Activated CD4-positive, alpha-beta T cell treated with anti-CD3 and anti-CD28 coated beads, Interleukin-10, Interleukin-2, amounts not matched to agents 100 ng/mL and 50 ng/mL, durations not matched to agents 16 hours and 8 hours (primary cell): ENCODE measurements around the gene PIK3R1.

Source experiments
- DNase-seq: peaks from one replicate; pipeline ENCODE4 v3.0.0-alpha.2; 2020

PIK3R1 gene

DNA sequence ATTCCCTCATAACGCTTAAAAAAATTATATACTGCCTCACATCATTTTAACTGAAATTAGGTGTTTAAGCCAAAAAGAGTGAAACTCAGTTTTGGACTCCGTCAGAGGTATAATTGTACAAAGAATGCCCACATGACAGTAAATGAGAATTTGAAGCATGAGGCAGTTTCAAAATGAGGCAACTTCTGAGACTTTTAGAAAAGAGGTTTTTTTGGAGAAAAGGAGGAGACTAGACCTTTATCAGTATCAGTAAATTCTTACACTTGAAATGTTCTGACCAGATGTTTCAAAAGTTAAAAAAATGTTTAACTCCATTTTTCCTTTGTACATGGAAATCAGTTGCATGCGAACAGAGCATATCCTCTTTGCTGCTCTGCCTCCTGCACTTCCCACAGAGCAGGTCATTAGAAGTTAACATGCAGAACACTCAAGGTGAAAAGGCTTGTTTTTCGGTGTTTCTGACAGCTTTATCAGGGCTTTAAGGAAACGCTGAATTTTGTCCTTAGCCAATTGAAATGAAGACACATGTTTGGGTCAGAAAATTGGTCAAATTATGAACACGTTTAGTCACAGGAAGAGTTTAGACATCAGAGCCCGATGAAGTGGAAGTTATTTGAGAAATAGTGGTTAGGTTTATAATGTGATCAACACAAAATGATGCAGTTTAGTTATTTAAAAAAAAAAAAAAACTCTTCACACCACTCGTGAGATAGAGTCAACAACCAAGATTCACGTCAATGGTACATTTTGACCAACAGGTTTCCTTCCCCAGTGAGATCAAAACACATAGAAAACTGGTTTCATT is 59.5 kb downstream of the PIK3R1 start:
- peak; percentile 83 for DNase-seq

DNA sequence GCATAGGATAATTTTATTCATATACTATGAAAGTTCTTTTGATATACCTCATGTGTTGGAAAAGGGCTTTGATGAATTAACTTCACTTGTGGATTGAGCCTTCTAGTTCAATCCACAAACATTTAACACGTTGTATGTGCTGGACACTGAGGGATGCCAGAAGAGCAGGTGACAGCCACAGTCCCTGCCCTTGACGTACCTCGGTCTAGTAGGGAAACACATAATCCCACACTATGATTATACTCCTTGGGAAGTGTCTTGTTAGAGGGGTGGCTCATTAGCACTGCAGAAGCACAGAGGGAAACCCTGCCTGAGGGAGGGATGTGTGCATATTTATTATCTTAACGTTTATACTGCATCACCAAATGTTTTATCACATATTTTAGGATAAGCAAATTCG is 61.2 kb downstream of the PIK3R1 start:
- no peak for DNase-seq

GRCh38 chr5:68277431-68277830 is 61.9 kb downstream of the PIK3R1 start:
- no peak for DNase-seq

DNA sequence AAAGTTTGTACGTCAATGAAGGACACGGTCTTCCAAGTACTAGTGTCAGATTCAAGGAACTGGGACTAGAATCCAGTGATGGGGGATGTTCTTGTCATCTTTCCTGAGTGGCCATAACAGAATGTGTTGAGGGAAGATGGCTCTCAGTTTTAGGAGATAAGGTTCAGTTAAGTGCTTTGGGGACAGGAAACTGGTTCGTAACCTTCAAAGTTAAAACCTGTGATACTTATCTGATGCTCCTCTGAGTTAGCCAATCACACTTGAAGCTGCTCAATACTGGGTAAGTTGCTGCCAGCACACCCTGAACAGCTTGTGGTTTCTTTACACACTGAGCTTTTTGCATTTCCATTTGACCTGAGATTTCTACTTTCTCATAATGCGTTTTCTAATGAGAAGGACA is 64.4 kb downstream of the PIK3R1 start:
- peak; percentile 89 for DNase-seq

DNA sequence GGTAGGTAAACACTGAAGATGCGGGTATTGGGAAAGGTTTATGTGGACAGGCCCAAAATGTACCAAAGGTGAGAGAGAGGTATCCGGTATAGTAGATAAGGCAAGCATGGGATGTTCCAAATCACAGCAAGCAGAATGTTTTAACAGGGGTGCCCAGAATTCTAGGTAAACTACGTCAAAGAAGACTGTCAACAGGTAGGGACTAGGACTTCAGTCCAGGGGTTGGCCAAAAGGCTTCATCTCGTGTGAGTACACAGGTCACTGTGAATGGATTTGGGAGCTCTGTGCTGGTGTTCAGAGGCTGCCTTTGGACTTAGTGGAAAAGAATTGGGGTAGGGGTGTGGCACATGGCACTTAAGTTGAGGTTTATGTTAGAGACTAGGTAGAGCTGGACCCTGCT is 66.4 kb downstream of the PIK3R1 start:
- no peak for DNase-seq

GRCh38 chr5:68283766-68284165 is 68.2 kb downstream of the PIK3R1 start:
- no peak for DNase-seq

DNA sequence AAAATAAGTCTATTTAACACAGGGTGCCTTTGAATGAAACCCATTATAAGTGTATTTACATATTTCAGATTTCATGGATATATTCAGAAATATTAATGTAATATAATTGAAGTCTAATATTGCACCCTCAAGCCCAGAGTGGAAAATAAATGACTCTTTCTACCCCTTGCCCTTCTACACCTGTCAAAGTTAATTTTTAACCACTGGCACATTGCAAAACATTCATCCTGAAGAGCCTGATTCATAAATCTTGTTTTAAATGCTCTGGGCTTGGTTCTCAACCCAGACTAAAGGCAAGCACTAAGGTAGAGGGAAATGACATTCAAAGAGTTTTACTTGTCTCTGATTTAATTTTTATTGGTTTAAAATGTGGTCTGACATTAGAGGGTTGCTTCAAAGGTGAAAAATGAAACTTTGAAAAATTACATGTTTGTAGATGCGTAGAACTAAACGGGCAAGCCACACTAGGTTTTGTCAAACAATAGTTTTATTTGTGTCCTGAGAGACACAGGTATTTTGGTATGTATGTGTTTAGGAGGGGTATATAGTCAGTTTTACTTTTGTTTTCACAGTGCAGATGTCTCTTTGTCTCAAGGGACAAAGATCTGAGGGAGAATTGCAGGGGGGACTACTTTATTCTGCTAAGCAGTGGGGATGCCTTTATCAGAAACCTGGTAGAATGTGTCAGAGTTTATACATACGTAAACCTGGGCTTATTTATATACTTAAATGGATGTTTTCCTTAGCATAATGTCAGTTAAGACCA is 69.7 kb downstream of the PIK3R1 start:
- DNase-seq, result no peak

DNA sequence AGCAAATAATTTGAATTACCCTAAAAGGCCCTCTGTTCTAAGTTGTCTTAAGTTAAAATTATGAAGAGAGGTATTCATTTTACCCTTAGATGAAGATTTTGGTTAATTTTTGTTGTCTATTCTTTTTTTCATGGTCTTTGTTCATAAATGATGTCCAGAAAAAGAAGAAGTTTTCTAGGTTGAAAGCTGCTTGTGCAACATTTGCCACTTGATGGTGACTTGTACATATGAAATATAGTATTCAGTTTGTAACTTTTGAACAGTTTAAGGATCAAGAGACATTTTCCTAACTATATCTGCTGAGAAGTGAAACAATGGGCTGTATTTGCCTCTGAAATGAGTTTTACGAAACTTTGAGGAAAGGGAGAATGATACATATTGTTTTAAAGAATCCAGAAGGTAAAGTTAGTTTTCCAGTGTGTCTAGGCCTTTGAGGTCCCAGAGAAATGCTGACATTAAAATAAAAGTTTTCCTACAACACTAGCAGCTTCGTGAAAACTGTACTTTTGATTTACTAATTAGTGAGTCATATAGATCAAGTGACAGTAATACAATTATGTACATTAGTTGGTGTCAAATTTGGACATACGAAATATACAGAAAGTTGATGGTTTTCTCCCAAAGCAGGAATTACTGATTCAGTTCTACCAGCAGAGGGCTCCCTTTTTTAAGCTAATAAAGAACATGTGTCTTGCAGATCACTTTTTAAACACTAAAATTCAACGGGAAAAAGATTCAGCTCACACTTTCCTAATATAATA is 70.5 kb downstream of the PIK3R1 start:
- peak; percentile 73 for DNase-seq

DNA sequence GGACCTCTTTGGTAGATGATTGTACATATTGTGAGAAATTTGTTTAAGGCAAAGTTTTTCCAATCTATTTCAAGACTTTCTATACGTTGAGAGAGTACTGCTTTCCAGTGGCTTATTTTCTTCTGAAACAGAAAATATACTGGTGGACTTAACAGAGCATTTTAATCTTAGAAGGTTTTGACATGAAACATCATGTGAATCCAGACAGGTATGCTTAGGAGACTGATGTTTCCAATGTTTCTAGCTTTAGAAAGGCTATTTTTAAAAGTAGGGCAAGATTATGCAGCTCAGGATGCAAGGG is 71.0 kb downstream of the PIK3R1 start:
- DNase-seq, result no peak

DNA sequence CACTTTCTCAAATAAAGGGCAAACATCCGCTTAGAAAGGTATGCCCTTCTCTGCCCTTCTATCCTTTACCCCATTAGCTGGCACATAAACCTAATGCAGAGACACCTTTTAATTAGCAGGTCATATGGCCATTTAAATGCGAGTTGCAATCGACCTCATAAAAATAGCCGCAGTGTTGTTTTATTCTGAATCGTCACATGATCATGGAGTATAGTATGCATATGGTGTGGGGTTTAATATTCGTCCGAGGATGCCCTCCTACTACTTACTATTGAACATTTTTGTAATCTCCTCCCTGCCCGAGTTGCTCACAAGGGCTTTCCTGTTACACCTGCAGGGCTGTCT is 72.0 kb downstream of the PIK3R1 start:
- DNase-seq, result no peak

DNA sequence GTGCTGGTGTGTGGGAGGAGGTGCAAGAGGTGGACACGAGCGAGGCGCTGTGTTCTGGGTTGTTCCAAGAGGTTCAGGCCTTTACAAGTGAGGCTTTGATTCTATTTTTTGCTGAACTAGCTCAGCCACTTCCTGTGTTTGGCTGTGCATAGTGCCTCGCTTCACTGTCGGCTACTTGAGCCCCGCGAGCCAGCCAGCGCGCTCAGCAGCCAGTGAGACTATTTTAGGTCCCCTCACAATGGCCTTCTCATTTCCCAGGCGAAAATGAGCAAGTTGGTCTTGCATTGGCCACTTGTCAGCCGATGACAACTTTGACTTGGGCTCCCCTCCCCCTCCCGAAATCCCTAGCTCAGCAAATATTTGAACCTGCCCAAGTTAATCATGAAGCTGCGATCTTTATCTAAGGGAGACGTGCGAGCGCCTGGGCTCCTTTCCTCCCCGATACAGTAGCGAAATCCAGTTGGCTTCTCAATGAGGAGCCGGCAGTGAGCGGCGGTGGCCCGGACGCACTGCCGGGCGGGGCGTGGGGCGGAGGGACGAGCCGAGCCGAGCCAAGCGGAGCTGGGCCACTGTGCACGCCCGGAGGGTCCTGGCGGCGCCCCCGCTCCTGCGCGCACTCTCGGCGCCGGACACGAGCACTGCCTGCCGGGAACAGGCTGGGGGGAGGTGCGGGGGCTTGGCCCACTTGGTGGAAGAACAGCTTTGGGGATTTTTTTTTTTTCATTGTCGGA is 72.6 kb downstream of the PIK3R1 start:
- DNase-seq, result peak; percentile 72

DNA sequence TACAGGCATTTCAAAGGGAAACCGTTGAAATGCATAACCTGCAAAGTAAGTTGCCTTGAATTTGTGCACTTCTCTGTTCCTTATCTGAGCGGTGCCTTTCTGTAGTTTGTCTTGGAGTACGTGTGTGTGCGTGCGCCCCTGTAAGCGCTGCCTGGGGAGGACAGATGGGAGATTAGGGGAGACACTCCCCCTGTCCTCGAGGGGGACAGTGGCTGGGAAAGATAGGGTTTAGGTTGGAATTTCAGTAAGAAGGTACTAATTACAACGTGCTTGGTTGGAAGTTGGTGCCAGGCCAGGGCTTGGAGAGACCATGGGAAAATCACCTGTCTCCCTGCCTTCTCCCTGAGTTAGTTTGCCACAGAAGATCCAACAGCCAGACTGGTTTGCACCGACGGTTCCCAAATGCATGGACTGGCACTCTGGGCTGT is 73.2 kb downstream of the PIK3R1 start:
- no peak for DNase-seq

GRCh38 chr5:68289498-68289897 is 73.9 kb downstream of the PIK3R1 start:
- DNase-seq, result no peak

DNA sequence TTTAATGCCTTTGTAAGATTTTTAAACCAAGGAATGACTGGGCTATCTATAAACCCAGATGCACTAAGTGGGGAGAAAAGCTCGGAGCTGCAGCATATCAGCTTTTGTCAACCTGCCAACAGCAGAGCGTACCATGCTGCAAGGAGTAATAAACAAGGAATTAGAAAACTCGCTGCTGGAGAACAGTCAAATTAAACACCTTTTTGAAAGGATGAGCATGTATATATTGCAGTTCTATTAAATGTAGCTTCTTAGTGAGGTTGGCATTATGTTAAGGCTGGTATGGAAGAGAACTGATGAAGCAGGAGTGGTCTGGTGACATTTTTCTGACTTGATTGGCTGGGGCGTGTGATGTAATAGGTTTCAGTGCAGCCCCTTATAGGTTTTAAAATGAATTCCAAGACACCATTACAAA is 74.7 kb downstream of the PIK3R1 start:
- DNase-seq, result no peak

DNA sequence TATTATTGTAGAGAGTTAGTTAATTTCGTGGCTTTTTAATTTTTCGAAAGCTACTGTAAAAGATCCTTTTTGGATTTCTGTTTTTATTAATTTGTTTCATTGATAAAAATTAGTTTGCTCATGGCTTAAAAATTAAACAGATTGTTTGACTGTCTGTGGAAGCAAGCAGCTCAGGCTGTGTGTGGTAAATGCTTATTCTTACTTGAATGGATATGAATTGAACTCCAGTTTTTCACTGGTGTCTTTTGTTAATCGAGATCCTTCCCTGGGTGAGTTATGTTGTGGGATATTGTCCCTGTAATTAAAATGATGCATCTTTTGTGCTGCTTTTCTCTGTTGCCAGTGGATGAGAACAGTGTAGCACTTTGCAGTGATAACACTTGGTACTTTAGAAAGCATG is 75.3 kb downstream of the PIK3R1 start:
- no peak for DNase-seq

DNA sequence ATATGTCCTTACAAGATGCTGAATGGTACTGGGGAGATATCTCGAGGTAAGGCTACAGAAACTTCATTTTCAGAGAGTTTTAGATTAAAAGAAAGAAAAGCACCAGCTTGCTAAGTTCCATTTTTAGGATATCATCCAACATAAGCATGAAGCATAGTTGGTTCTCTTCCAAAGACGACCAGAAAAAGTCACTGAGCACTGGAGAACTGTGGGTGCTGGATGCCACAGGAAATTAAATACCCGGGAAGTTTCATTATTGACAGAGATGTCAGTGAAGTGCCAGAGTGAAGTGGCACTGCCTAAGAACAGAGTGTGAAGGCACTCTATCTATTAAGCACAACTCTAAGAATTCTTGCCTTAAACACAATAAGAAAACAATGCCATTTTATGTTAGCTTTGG is 76.8 kb downstream of the PIK3R1 start:
- no peak for DNase-seq

GRCh38 chr5:68295772-68296171 is 80.2 kb downstream of the PIK3R1 start:
- DNase-seq, result no peak

- DNase-seq, result no peak
These were observed 81.3 kb downstream of the PIK3R1 start for GRCh38 chr5:68296895-68297294.

- no peak for DNase-seq
These were observed 82.1 kb downstream of the PIK3R1 start for GRCh38 chr5:68297656-68298055.

DNA sequence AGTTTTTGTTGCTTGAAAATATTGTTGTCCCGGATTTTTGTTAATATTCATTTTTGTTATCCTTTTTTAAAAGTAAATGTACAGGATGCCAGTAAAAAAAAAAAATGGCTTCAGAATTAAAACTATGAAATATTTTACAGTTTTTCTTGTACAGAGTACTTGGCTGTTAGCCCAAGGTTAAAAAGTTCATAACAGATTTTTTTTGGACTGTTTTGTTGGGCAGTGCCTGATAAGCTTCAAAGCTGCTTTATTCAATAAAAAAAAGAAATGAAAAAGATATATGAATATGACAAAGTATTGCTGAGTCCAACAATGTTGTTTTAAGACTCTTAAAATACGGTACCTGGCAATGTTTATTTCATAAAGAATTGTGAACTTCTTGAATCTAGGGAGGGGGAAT is 82.9 kb downstream of the PIK3R1 start:
- no peak for DNase-seq

GRCh38 chr5:68299105-68299504 is 83.5 kb downstream of the PIK3R1 start:
- no peak for DNase-seq

GRCh38 chr5:68299575-68299974 is 84.0 kb downstream of the PIK3R1 start:
- DNase-seq, result no peak

DNA sequence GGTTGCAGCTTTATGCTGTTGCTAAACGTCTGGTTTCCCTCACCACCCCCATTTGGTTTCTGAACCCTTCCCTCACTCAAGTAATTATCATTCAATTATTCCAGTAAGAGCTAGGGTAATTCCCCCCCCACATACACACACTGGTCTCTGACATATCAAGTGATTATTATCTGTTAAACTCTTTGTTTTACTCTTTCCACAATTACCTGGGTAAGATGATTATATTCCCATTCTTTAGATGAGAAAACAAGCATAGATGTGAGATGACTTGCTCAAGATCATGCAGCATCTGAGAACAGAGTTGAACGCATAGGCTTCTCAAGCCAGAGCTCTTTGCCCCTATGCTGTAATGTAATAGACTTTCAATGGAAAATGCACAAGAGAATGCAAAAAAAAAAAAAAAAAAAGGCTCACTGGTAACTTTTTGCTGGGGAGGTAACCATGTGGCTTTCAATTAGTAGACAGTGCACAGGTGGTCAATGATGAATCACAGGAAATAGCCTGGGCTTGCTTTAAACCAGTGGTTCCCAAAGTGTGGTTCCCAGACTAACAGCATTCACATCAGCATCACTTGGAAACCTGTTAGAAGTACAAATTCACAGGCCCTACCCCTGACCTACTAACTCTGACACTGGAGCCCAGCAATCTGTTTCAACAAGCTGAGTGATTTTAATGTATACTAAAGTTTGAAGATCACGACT is 87.6 kb downstream of the PIK3R1 start:
- peak; percentile 30 for DNase-seq
